HepG2 (cell line): ENCODE results near the gene CADPS. TPM values are rescaled to one million over a fixed set of nuclear protein-coding genes. Genes with fewer than 3 reads are reported as not detected.

Source experiments
- ATAC-seq: fragments of 200-7000 bp; cut with Tn5 transposase; 3 replicates; pipeline ENCODE4 v1.9.1; 2020; ENCODE audit warnings: mild to moderate bottlenecking, moderate library complexity
- BruUV-seq: library from RNA; stranded (reverse); fragments of 400-500 nt; replicated peaks from 2 replicates; lab custom pipeline; 2021; lab: Mats Ljungman, UMichigan
- CTCF ChIA-PET: fragments of 300-600 bp; formaldehyde crosslinking; extraction: SDS; loops from one replicate; lab custom pipeline; 2021; ENCODE audit warnings: low total read pairs, inconsistent platforms, low intra/inter-chr PET ratio; lab: Yijun Ruan, JAX
- POLR2A ChIA-PET: fragments of 350-600 bp; sonication (Branson Sonifier 250); formaldehyde crosslinking; loops from one replicate; lab custom pipeline; 2020; ENCODE audit warnings: antibody characterized with exemption, inconsistent platforms; lab: Yijun Ruan, JAX
- DNase-seq: peaks from one replicate; pipeline ENCODE4 v3.0.0-alpha.2; 2015; ENCODE audit warnings: low spot score
- FAIRE-seq: peaks from 3 replicates; lab custom pipeline; 2011; peaks lifted over from hg19 to GRCh38; lab: Jason Lieb, UNC
- H2AFZ ChIP-seq: one replicate; pipeline ENCODE4 v1.6.1; 2011; ENCODE audit warnings: low read length, inconsistent platforms
- H3K27ac ChIP-seq: fragments of 300-600 bp; 3 replicates; pipeline ENCODE4 v1.8.0; 2011; ENCODE audit warnings: mixed run types, mild to moderate bottlenecking, mixed read lengths, low read length, inconsistent platforms; ENCODE audit not compliant: insufficient read depth; ENCODE audit errors: extremely low read length
- H3K27me3 ChIP-seq, 2 experiments: fragments of 200-600 bp in 1 of 2; 2 replicates in 1 of 2; 3 replicates in 1 of 2; pipeline versions ENCODE4 v1.6.0 to v1.8.0; 2011; ENCODE audit warnings: low read length in 2 of 2, mild to moderate bottlenecking in 2 of 2, moderate library complexity in 2 of 2, inconsistent platforms in 1 of 2; ENCODE audit not compliant: insufficient read depth in 2 of 2, control insufficient read depth in 1 of 2
- H3K36me3 ChIP-seq, 2 experiments: fragments of 200-600 bp in 1 of 2; replicated peaks in 1 of 2; 2 replicates in 1 of 2; 3 replicates in 1 of 2; pipeline versions ENCODE4 v1.5.1 to v1.8.0; 2011; ENCODE audit warnings: low read length in 2 of 2, inconsistent platforms in 1 of 2; ENCODE audit not compliant: insufficient read depth in 2 of 2, control insufficient read depth in 1 of 2
- H3K4me1 ChIP-seq: 2 replicates; pipeline ENCODE4 v1.5.1; 2012; ENCODE audit warnings: low read length, inconsistent platforms; ENCODE audit not compliant: insufficient read depth
- H3K4me2 ChIP-seq: 2 replicates; pipeline ENCODE4 v1.6.0; 2011; ENCODE audit warnings: low read depth, low read length, inconsistent platforms
- H3K4me3 ChIP-seq, 3 experiments: fragments of 200-600 bp in 1 of 3; sonication (generic), shearing (Covaris generic) in 1 of 3; replicated peaks in 1 of 3; 2 replicates each; pipeline ENCODE4 v1.5.1; 2011 to 2016; ENCODE audit warnings: low read length in 3 of 3, inconsistent platforms in 2 of 3, low read depth in 2 of 3, mild to moderate bottlenecking in 2 of 3, control low read depth in 1 of 3, mixed read lengths in 1 of 3; ENCODE audit not compliant: insufficient read depth in 1 of 3
- H3K79me2 ChIP-seq: one replicate; pipeline ENCODE4 v1.6.1; 2011; ENCODE audit warnings: low read length, inconsistent platforms; ENCODE audit not compliant: insufficient read depth
- H3K9ac ChIP-seq: 2 replicates; pipeline ENCODE4 v1.6.0; 2011; ENCODE audit warnings: mild to moderate bottlenecking, low read depth, low read length, inconsistent platforms; ENCODE audit not compliant: insufficient read depth
- H3K9me3 ChIP-seq: 2 replicates; pipeline ENCODE4 v1.5.1; 2012; ENCODE audit warnings: mild to moderate bottlenecking, low read length
- H4K20me1 ChIP-seq: 2 replicates; pipeline ENCODE4 v1.6.0; 2011; ENCODE audit warnings: inconsistent platforms, mild to moderate bottlenecking, low read length, moderate library complexity; ENCODE audit not compliant: insufficient read depth
- HMG20A ChIP-seq: IDR thresholded peaks from 2 replicates; pipeline ENCODE4 v1.6.1; 2016; ENCODE audit warnings: borderline replicate concordance
- PRMT3 ChIP-seq: sonication (generic); formaldehyde crosslinking; IDR thresholded peaks from 2 replicates; pipeline ENCODE4 v1.8.1; 2022; ENCODE audit warnings: low read depth, mild to moderate bottlenecking, moderate library complexity, missing genetic modification reagents, borderline replicate concordance
- RAD21 ChIP-seq: fragments of 450-650 bp; formaldehyde crosslinking; IDR thresholded peaks from 2 replicates; pipeline ENCODE4 v1.5.0; 2020; ENCODE audit warnings: mild to moderate bottlenecking
- SALL2 ChIP-seq: sonication (generic); formaldehyde crosslinking; IDR thresholded peaks from 2 replicates; pipeline ENCODE4 v1.8.1; 2023; ENCODE audit warnings: mild to moderate bottlenecking, missing genetic modification reagents, inconsistent platforms
- SP1 ChIP-seq, 2 experiments: fragments of 450-650 bp in 1 of 2; sonication (generic) in 1 of 2; formaldehyde crosslinking in 1 of 2; IDR thresholded peaks; 2 replicates each; pipeline versions ENCODE4 v1.4.0 to v1.6.1; 2016 to 2020; ENCODE audit warnings: missing genetic modification reagents in 1 of 2
- SPEN ChIP-seq: sonication (generic); formaldehyde crosslinking; IDR thresholded peaks from 2 replicates; pipeline ENCODE4 v1.5.1; 2020; ENCODE audit warnings: low read depth, mild to moderate bottlenecking, missing genetic modification reagents
- ZMYM2 ChIP-seq: sonication (generic); formaldehyde crosslinking; IDR thresholded peaks from 2 replicates; pipeline ENCODE4 v1.8.0; 2022; ENCODE audit warnings: mild to moderate bottlenecking, missing genetic modification reagents
- ZNF652 ChIP-seq: IDR thresholded peaks from 2 replicates; pipeline ENCODE4 v1.6.1; 2016; ENCODE audit warnings: low read depth, borderline replicate concordance
- ZNF891 ChIP-seq: sonication (generic); formaldehyde crosslinking; IDR thresholded peaks from 2 replicates; pipeline ENCODE4 v1.5.0; 2020; ENCODE audit warnings: mild to moderate bottlenecking, missing genetic modification reagents
- WGBS: methylation state at CpG from one replicate; pipeline ENCODE4 v1.1.6; 2017; ENCODE audit warnings: low lambda C conversion rate; 5-methylcytosine and 5-hydroxymethylcytosine counted together
- in situ Hi-C: cut with HindIII; loops from 2 replicates; pipeline ENCODE4 v1.10.0; 2017; ENCODE audit warnings: low pct_unique_long_range_greater_than_20kb; ENCODE audit not compliant: extremely low pct_ligation_motif_present
- intact Hi-C: fragments of 100-400 bp; cut with micrococcal nuclease; formaldehyde crosslinking; loops from one replicate; pipeline ENCODE4 v1.10.0; 2022; ENCODE audit not compliant: unreplicated experiment
- polyA plus RNA-seq, 8 experiments: library from polyadenylated mRNA; depleted of rRNA in 3 of 8; stranded (reverse) in 7 of 8; unstranded in 1 of 8; fragments of >200 nt; fragmentation: Illumina TruSeq in 4 of 8; extraction: Trizol in 4 of 8; gene quantifications; 2 replicates each; pipeline versions ENCODE4 v1.2.1 to v1.2.3, GENCODE V29; 2011 to 2016; ENCODE audit warnings: low read depth in 4 of 8, missing spikeins in 1 of 8, mixed read lengths in 1 of 8; ENCODE audit not compliant: insufficient read depth in 1 of 8
- total RNA-seq, 5 experiments: library from RNA; depleted of rRNA; stranded (reverse); fragments of >200 nt; fragmentation: Illumina TruSeq; extraction: Trizol; gene quantifications; 2 replicates each; pipeline ENCODE4 v1.2.3, GENCODE V29; 2016; ENCODE audit warnings: low read depth in 1 of 5
- TF ChIP-seq, protein P1 (sequence below): sonication (generic); formaldehyde crosslinking; IDR thresholded peaks from 2 replicates; pipeline ENCODE4 v1.5.1; 2020; ENCODE audit warnings: missing genetic modification reagents, mild to moderate bottlenecking, borderline replicate concordance
- TF ChIP-seq, protein P2 (sequence below): sonication (generic); formaldehyde crosslinking; IDR thresholded peaks from 2 replicates; pipeline ENCODE4 v1.8.0; 2023; ENCODE audit warnings: mild to moderate bottlenecking, missing genetic modification reagents
- TF ChIP-seq, protein P3 (sequence below), 2 experiments: sonication (generic) in 1 of 2; formaldehyde crosslinking in 1 of 2; IDR thresholded peaks; 2 replicates each; pipeline versions ENCODE4 v1.4.0 to v1.6.1; 2016 to 2020; ENCODE audit warnings: borderline replicate concordance in 1 of 2, low read depth in 1 of 2, mild to moderate bottlenecking in 1 of 2, missing genetic modification reagents in 1 of 2

CADPS gene
- total and polyA plus RNA-seq, 2 of the 13 experiments (the other 11 are each of a cell fraction or from before 2014, with no cell fraction given) = not detected

DNA sequence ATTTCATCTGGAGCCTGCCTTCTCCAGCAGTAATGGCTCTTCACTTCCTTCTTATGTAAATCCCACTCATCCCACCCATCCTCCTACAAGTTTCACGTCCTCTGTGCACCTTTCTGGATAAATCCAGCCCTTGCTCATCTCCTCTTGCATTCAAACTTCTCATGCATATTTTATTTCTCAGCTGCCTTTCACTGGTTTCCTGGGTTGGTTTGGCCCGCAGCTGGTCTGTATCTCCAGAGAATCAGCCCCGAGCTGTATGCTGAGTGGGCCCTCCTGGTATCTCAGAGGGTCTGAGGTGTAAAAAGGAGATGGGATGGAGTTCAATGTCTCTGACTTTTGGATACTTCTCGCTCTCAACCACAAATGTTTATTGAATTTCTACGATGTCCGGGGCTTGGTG is 253.3 kb downstream of the CADPS start:
- no peaks in the 10 kb centered on the region for H3K27me3 ChIP-seq
- in situ Hi-C loops = loop anchor here (10.0 kb wide), 1 partner anchor 713 kb away; no protein-coding TSS in a partner anchor
- ChIA-PET POLR2A (no interaction called here), CTCF (interaction anchor here (1.5 to 2.0 kb wide), 3 partner anchors 572 to 611 kb away, joined by 6 to 13 read pairs (median 9); no protein-coding TSS in a partner anchor)
- no peak overlapping the region for H3K4me3 ChIP-seq
- no peak overlapping the region for H3K4me2 ChIP-seq
- ATAC-seq (no peak), DNase-seq (no peak), FAIRE-seq (no peak)
- no peaks in the 10 kb centered on the region for H3K79me2 ChIP-seq
- H3K4me1 ChIP-seq = no peaks in the 10 kb centered on the region
- no peak overlapping the region for H3K27ac ChIP-seq
- H3K9ac ChIP-seq = no peak overlapping the region
- no peaks in the 10 kb centered on the region for H3K9me3 ChIP-seq
- intact Hi-C loops = loop anchor here (1.0 to 2.0 kb wide), 4 partner anchors 571 to 1197 kb away; partner anchors contain the start of gene C3orf49
- TF ChIP-seq PRMT3 (CRISPR knock-in tag) (no peak), HMG20A (no peak), SP1 (IDR thresholded peaks at IDR 0.05) (no peak), SP1 (CRISPR knock-in tag; IDR thresholded peaks at IDR 0.05) (no peak)
- TF ChIP-seq, protein P1, sequence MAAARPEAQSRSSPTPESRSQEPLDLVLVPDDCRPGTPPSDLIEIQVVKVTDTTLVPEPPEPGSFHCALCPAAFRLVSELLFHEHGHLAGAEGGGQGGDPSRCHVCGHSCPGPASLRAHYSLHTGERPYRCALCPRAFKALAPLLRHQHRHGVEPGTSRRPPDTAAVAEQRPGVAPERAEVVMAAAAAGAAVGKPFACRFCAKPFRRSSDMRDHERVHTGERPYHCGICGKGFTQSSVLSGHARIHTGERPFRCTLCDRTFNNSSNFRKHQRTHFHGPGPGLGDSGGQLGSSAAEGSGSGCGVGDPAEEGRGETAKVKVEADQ (CRISPR knock-in tag) = no peak
- TF ChIP-seq, protein P2, sequence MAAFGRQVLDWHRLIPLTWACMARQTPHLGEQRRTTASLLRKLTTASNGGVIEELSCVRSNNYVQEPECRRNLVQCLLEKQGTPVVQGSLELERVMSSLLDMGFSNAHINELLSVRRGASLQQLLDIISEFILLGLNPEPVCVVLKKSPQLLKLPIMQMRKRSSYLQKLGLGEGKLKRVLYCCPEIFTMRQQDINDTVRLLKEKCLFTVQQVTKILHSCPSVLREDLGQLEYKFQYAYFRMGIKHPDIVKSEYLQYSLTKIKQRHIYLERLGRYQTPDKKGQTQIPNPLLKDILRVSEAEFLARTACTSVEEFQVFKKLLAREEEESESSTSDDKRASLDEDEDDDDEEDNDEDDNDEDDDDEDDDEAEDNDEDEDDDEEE (CRISPR knock-in tag) = no peak
- no peaks in the 10 kb centered on the region for H3K36me3 ChIP-seq
- 2% methylated on average over 6 of the region's 6 CpGs for WGBS
- peaks cover 4% of the 10 kb centered on the region; the same call in 1 of the 2 replicates for H4K20me1 ChIP-seq
- no peak overlapping the region for H2AFZ ChIP-seq
- no TSS peak for BruUV-seq

DNA sequence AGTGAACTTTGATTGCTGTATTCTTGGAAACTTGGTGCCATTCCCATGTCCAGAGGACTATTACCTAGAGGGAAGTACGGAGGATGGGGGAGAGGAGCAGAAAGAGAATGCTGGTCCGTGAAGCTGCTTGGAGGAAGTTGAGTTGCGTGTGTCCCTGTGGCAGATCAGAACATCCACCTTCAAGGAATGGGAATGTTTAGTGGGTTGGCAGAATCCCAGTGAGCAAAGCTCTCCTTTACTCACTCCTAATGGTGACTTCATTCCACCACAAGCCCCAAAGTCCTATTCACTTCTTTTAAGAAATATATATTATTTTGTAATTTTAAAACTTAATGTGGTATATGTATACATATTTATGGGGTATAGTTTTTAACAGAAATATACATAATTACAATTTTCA is 254.0 kb downstream of the CADPS start:
- CTCF ChIA-PET = no interaction called here
- TF ChIP-seq SPEN (CRISPR knock-in tag) = no peak
- TF ChIP-seq ZMYM2 (CRISPR knock-in tag) = no peak
- no peak for TF ChIP-seq ZNF652 (CRISPR knock-in tag)
- TF ChIP-seq, protein P3, sequence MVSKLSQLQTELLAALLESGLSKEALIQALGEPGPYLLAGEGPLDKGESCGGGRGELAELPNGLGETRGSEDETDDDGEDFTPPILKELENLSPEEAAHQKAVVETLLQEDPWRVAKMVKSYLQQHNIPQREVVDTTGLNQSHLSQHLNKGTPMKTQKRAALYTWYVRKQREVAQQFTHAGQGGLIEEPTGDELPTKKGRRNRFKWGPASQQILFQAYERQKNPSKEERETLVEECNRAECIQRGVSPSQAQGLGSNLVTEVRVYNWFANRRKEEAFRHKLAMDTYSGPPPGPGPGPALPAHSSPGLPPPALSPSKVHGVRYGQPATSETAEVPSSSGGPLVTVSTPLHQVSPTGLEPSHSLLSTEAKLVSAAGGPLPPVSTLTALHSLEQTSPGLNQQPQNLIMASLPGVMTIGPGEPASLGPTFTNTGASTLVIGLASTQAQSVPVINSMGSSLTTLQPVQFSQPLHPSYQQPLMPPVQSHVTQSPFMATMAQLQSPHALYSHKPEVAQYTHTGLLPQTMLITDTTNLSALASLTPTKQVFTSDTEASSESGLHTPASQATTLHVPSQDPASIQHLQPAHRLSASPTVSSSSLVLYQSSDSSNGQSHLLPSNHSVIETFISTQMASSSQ (IDR thresholded peaks at IDR 0.05; ENCODE audit: low read depth) = no peak
- TF ChIP-seq, protein P3 (CRISPR knock-in tag; IDR thresholded peaks at IDR 0.05; ENCODE audit: borderline replicate concordance) = no peak
- no peak for TF ChIP-seq RAD21 (CRISPR knock-in tag)
- no peak for TF ChIP-seq ZNF891 (CRISPR knock-in tag)
- no peak for TF ChIP-seq SALL2 (CRISPR knock-in tag)

More for the DNA sequence above, 254.0 kb downstream of the CADPS start:
- Histone ChIP-seq H3K36me3 (no peaks in the 10 kb centered on the region), H3K9ac (no peak overlapping the region), H3K4me1 (no peaks in the 10 kb centered on the region), H3K4me2 (no peak overlapping the region), H4K20me1 (peaks cover 4% of the 10 kb centered on the region; the same call in 1 of the 2 replicates), H3K27ac (no peak overlapping the region), H3K27me3 (no peaks in the 10 kb centered on the region), H3K9me3 (no peaks in the 10 kb centered on the region), H3K4me3 (no peak overlapping the region), H2AFZ (no peak overlapping the region), H3K79me2 (no peaks in the 10 kb centered on the region)
- POLR2A ChIA-PET = no interaction called here
- no TSS peak for BruUV-seq
- 0% methylated on average over 3 of the region's 3 CpGs for WGBS
- ATAC-seq = no peak
- in situ Hi-C loops = loop anchor here (10.0 kb wide), 1 partner anchor 714 kb away; no protein-coding TSS in a partner anchor
- DNase-seq = no peak
- intact Hi-C loops = no loop called here
- no peak for FAIRE-seq
